GM12891 (cell line): ENCODE data around the gene SORCS2.

Source experiments
- POLR2A ChIP-seq: IDR thresholded peaks from 2 replicates; pipeline ENCODE4 v1.6.1; 2011; ENCODE audit warnings: low read depth, low read length, control low read depth
- POLR2AphosphoS5 ChIP-seq: IDR thresholded peaks from 2 replicates; pipeline ENCODE4 v1.6.1; 2011; ENCODE audit warnings: low read depth, low read length, control low read depth
- SPI1 ChIP-seq: IDR thresholded peaks from 2 replicates; pipeline ENCODE4 v1.6.1; 2011; ENCODE audit warnings: low read depth, low read length, control low read depth

DNA sequence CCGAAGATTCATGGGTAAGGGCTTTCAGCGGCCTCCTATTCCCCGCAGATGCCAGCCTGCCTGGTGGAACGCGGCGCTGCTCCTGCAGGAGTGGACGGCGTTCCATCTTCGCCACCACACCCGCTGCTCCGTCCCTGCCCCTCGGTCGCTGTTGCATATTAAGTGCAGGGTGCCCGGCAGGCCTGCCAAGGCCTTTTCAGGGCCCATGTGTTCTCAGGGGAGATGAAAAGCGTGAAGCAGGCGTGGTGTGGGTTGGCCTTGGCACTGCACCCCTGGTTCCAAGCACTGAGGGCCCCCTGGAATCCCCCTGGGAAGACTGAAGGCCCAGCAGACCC, 52.0 kb downstream of the SORCS2 start:
- TF ChIP-seq POLR2AphosphoS5 = no peak
- TF ChIP-seq SPI1 = no peak
- no peak for TF ChIP-seq POLR2A
